HepG2 (cell line): Measurements from ENCODE around the gene VDAC1. TPM values are rescaled to one million over a fixed set of nuclear protein-coding genes. Genes with fewer than 3 reads are reported as not detected.

Source experiments
- ATAC-seq: fragments of 200-7000 bp; cut with Tn5 transposase; 3 replicates; pipeline ENCODE4 v1.9.1; 2020; ENCODE audit warnings: mild to moderate bottlenecking, moderate library complexity
- BruUV-seq: library from RNA; stranded (reverse); fragments of 400-500 nt; replicated peaks from 2 replicates; lab custom pipeline; 2021; lab: Mats Ljungman, UMichigan
- CTCF ChIA-PET: fragments of 300-600 bp; formaldehyde crosslinking; extraction: SDS; loops from one replicate; lab custom pipeline; 2021; ENCODE audit warnings: low total read pairs, inconsistent platforms, low intra/inter-chr PET ratio; lab: Yijun Ruan, JAX
- POLR2A ChIA-PET: fragments of 350-600 bp; sonication (Branson Sonifier 250); formaldehyde crosslinking; loops from one replicate; lab custom pipeline; 2020; ENCODE audit warnings: antibody characterized with exemption, inconsistent platforms; lab: Yijun Ruan, JAX
- DNase-seq: peaks from one replicate; pipeline ENCODE4 v3.0.0-alpha.2; 2015; ENCODE audit warnings: low spot score
- FAIRE-seq: peaks from 3 replicates; lab custom pipeline; 2011; peaks lifted over from hg19 to GRCh38; lab: Jason Lieb, UNC
- H2AFZ ChIP-seq: one replicate; pipeline ENCODE4 v1.6.1; 2011; ENCODE audit warnings: low read length, inconsistent platforms
- H3K27ac ChIP-seq: fragments of 300-600 bp; 3 replicates; pipeline ENCODE4 v1.8.0; 2011; ENCODE audit warnings: mixed run types, mild to moderate bottlenecking, mixed read lengths, low read length, inconsistent platforms; ENCODE audit not compliant: insufficient read depth; ENCODE audit errors: extremely low read length
- H3K27me3 ChIP-seq, 2 experiments: fragments of 200-600 bp in 1 of 2; 2 replicates in 1 of 2; 3 replicates in 1 of 2; pipeline versions ENCODE4 v1.6.0 to v1.8.0; 2011; ENCODE audit warnings: low read length in 2 of 2, mild to moderate bottlenecking in 2 of 2, moderate library complexity in 2 of 2, inconsistent platforms in 1 of 2; ENCODE audit not compliant: insufficient read depth in 2 of 2, control insufficient read depth in 1 of 2
- H3K36me3 ChIP-seq, 2 experiments: fragments of 200-600 bp in 1 of 2; replicated peaks in 1 of 2; 2 replicates in 1 of 2; 3 replicates in 1 of 2; pipeline versions ENCODE4 v1.5.1 to v1.8.0; 2011; ENCODE audit warnings: low read length in 2 of 2, inconsistent platforms in 1 of 2; ENCODE audit not compliant: insufficient read depth in 2 of 2, control insufficient read depth in 1 of 2
- H3K4me1 ChIP-seq: 2 replicates; pipeline ENCODE4 v1.5.1; 2012; ENCODE audit warnings: low read length, inconsistent platforms; ENCODE audit not compliant: insufficient read depth
- H3K4me2 ChIP-seq: 2 replicates; pipeline ENCODE4 v1.6.0; 2011; ENCODE audit warnings: low read depth, low read length, inconsistent platforms
- H3K4me3 ChIP-seq, 3 experiments: fragments of 200-600 bp in 1 of 3; sonication (generic), shearing (Covaris generic) in 1 of 3; replicated peaks in 1 of 3; 2 replicates each; pipeline ENCODE4 v1.5.1; 2011 to 2016; ENCODE audit warnings: low read length in 3 of 3, inconsistent platforms in 2 of 3, low read depth in 2 of 3, mild to moderate bottlenecking in 2 of 3, control low read depth in 1 of 3, mixed read lengths in 1 of 3; ENCODE audit not compliant: insufficient read depth in 1 of 3
- H3K79me2 ChIP-seq: one replicate; pipeline ENCODE4 v1.6.1; 2011; ENCODE audit warnings: low read length, inconsistent platforms; ENCODE audit not compliant: insufficient read depth
- H3K9ac ChIP-seq: 2 replicates; pipeline ENCODE4 v1.6.0; 2011; ENCODE audit warnings: mild to moderate bottlenecking, low read depth, low read length, inconsistent platforms; ENCODE audit not compliant: insufficient read depth
- H3K9me3 ChIP-seq: 2 replicates; pipeline ENCODE4 v1.5.1; 2012; ENCODE audit warnings: mild to moderate bottlenecking, low read length
- H4K20me1 ChIP-seq: 2 replicates; pipeline ENCODE4 v1.6.0; 2011; ENCODE audit warnings: inconsistent platforms, mild to moderate bottlenecking, low read length, moderate library complexity; ENCODE audit not compliant: insufficient read depth
- FOXA3 ChIP-seq: IDR thresholded peaks from 2 replicates; pipeline ENCODE4 v1.6.1; 2016; ENCODE audit warnings: missing genetic modification reagents, missing compliant biosample characterization
- HIVEP1 ChIP-seq: sonication (generic); formaldehyde crosslinking; IDR thresholded peaks from 2 replicates; pipeline ENCODE4 v1.4.0; 2020; ENCODE audit warnings: mild to moderate bottlenecking, missing genetic modification reagents
- KDM5A ChIP-seq: fragments of 200-600 bp; sonication (generic); IDR thresholded peaks from 2 replicates; pipeline ENCODE4 v1.7.0; 2018; ENCODE audit warnings: antibody characterized with exemption, mild to moderate bottlenecking, low read length, borderline replicate concordance
- POGZ ChIP-seq: sonication (generic); formaldehyde crosslinking; IDR thresholded peaks from 2 replicates; pipeline ENCODE4 v1.4.0; 2020; ENCODE audit warnings: mild to moderate bottlenecking, missing genetic modification reagents
- PTBP1 ChIP-seq: fragments of 200-400 bp; formaldehyde crosslinking; IDR thresholded peaks from 2 replicates; pipeline ENCODE4 v1.6.1; 2018; ENCODE audit warnings: low read length, low read depth; ENCODE audit not compliant: poor library complexity, severe bottlenecking
- RBM22 ChIP-seq: fragments of 200-400 bp; formaldehyde crosslinking; optimal IDR thresholded peaks from 2 replicates; pipeline ENCODE3; 2017; ENCODE audit warnings: mild to moderate bottlenecking, low read length, moderate library complexity
- ZNF207 ChIP-seq: fragments of 450-650 bp; IDR thresholded peaks from 2 replicates; pipeline ENCODE4 v1.6.1; 2016; ENCODE audit warnings: antibody characterized with exemption, borderline replicate concordance
- ZNF563 ChIP-seq: sonication (generic); formaldehyde crosslinking; IDR thresholded peaks from 2 replicates; pipeline ENCODE4 v1.8.0; 2022; ENCODE audit warnings: mild to moderate bottlenecking, moderate library complexity, missing genetic modification reagents
- ZNF605 ChIP-seq: sonication (generic); formaldehyde crosslinking; IDR thresholded peaks from 2 replicates; pipeline ENCODE4 v1.8.0; 2022; ENCODE audit warnings: mild to moderate bottlenecking, missing genetic modification reagents
- ZNF644 ChIP-seq: IDR thresholded peaks from 2 replicates; pipeline ENCODE4 v1.6.1; 2016; ENCODE audit warnings: low read depth
- WGBS: methylation state at CpG from one replicate; pipeline ENCODE4 v1.1.6; 2017; ENCODE audit warnings: low lambda C conversion rate; 5-methylcytosine and 5-hydroxymethylcytosine counted together
- in situ Hi-C: cut with HindIII; loops from 2 replicates; pipeline ENCODE4 v1.10.0; 2017; ENCODE audit warnings: low pct_unique_long_range_greater_than_20kb; ENCODE audit not compliant: extremely low pct_ligation_motif_present
- intact Hi-C: fragments of 100-400 bp; cut with micrococcal nuclease; formaldehyde crosslinking; loops from one replicate; pipeline ENCODE4 v1.10.0; 2022; ENCODE audit not compliant: unreplicated experiment
- polyA plus RNA-seq, 8 experiments: library from polyadenylated mRNA; depleted of rRNA in 3 of 8; stranded (reverse) in 7 of 8; unstranded in 1 of 8; fragments of >200 nt; fragmentation: Illumina TruSeq in 4 of 8; extraction: Trizol in 4 of 8; gene quantifications; 2 replicates each; pipeline versions ENCODE4 v1.2.1 to v1.2.3, GENCODE V29; 2011 to 2016; ENCODE audit warnings: low read depth in 4 of 8, missing spikeins in 1 of 8, mixed read lengths in 1 of 8; ENCODE audit not compliant: insufficient read depth in 1 of 8
- total RNA-seq, 5 experiments: library from RNA; depleted of rRNA; stranded (reverse); fragments of >200 nt; fragmentation: Illumina TruSeq; extraction: Trizol; gene quantifications; 2 replicates each; pipeline ENCODE4 v1.2.3, GENCODE V29; 2016; ENCODE audit warnings: low read depth in 1 of 5

The VDAC1 gene
- total and polyA plus RNA-seq, 2 of the 13 experiments (the other 11 are each of a cell fraction or from before 2014, with no cell fraction given), result 112 to 380 TPM

- DNase-seq (no peak), FAIRE-seq (no peak), ATAC-seq (no peak)
- H3K9me3 ChIP-seq, result no peaks in the 10 kb centered on the region
- POLR2A ChIA-PET, result interaction anchor here (4.1 to 7.4 kb wide), 4 partner anchors 17 to 33 kb away, joined by 35 to 192 read pairs (median 74); partner anchors contain the start of gene C5orf15
- peak overlapping the region; percentile 97 for H3K9ac ChIP-seq
- intact Hi-C loops, result no loop called here
- H3K27ac ChIP-seq, result peak overlapping the region; percentile 78
- no peak for TF ChIP-seq RBM22
- TF ChIP-seq PTBP1, result no peak
- TF ChIP-seq POGZ (CRISPR knock-in tag), result no peak
- no peak for TF ChIP-seq FOXA3 (CRISPR knock-in tag)
- no peak for TF ChIP-seq ZNF207
- 0 out of 2 replicates have a peak, but pooled peaks have one; percentile 28 for TF ChIP-seq ZNF605
- TF ChIP-seq HIVEP1 (CRISPR knock-in tag), result no peak
- 0 out of 2 replicates have a peak, but pooled peaks have one; percentile 3 for TF ChIP-seq KDM5A
- TF ChIP-seq ZNF563 (CRISPR knock-in tag), result no peak
- TF ChIP-seq ZNF644, result no peak
- no peaks in the 10 kb centered on the region; a peak in 1 of 5 replicates for H3K27me3 ChIP-seq
- no peak overlapping the region for H2AFZ ChIP-seq
- CTCF ChIA-PET, result no interaction called here
- peak overlapping the region; percentile 99 for H3K4me2 ChIP-seq
- no TSS peak for BruUV-seq
- peaks cover 72% of the 10 kb centered on the region for H3K4me1 ChIP-seq
- WGBS, result 63% methylated on average over 11 of the region's 13 CpGs
- peak overlapping the region; percentile 92 to 96 (median 96) for H3K4me3 ChIP-seq
- in situ Hi-C loops, result no loop called here
- H3K79me2 ChIP-seq, result peaks cover 85% of the 10 kb centered on the region
- H4K20me1 ChIP-seq, result peaks cover 46% of the 10 kb centered on the region
- peaks cover 3 to 6% of the 10 kb centered on the region in 2 experiments; a peak in 2 of 5 replicates for H3K36me3 ChIP-seq
Observed at GRCh38 chr5:134001938-134002731, 2.6 kb downstream of the VDAC1 start.
